GM18505 (cell line): ENCODE data around the gene FARP1.
"Not testable (repeated sequence)": the region's sequence is repeated elsewhere in the genome, so short reads cannot be mapped to it uniquely, and the experiment has no call there.

Source experiments
- ATAC-seq: cut with Tn5 transposase; IDR thresholded peaks from one replicate; pipeline ENCODE4 v1.9.1; 2021; ENCODE audit not compliant: unreplicated experiment
- POLR2A ChIP-seq: IDR thresholded peaks from 4 replicates; pipeline ENCODE4 v1.6.1; 2011; ENCODE audit warnings: borderline replicate concordance; ENCODE audit not compliant: insufficient read depth, insufficient read length; ENCODE audit errors: extremely low read depth

FARP1 gene

DNA sequence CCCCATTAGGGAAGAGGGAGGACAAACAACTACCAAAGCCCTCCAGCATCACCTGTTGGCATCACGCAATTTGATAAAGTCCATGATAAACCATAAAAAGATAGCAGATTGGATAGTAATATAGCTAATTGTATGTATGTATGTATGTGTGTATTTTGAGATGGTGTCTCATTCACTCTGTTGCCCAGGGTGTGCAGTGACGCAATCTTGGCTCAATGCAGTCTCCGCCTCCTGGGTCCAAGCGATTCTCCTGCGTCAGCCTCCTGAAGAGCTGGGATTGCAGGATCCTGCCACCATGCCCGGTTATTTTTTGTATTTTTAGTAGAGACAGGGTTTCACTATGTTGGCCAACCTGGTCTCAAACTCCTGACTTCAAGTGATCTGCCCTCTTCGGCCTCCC is 108.8 kb downstream of the FARP1 start:
- no peak for ATAC-seq
- TF ChIP-seq POLR2A, result no peak

DNA sequence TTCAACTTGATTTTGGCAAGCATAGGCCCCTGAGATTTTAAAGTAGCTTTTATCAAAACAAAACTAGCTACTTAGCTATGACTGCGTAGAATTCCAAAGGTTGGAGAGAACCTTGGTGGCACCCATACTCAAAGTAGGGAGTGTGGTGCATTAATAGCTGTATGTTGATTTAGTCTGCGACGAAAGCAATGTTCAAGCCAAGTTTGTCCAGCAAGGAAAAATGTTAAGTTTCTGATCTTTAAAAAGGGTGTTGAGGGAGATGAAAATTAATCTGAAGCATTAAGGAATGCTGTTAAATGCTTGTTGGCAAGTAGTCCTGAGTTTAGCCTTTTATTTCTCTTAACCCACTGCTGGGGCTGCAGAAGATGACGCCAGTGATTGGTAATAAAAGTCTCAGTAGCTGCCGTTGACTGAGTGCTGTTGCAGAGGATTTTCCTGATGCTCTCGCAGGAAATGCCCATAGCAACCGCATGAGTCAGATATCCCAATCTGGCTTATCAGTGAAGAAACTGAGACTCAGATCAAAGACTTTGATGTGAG is 110.1 kb downstream of the FARP1 start:
- no peak for TF ChIP-seq POLR2A
- no peak for ATAC-seq

DNA sequence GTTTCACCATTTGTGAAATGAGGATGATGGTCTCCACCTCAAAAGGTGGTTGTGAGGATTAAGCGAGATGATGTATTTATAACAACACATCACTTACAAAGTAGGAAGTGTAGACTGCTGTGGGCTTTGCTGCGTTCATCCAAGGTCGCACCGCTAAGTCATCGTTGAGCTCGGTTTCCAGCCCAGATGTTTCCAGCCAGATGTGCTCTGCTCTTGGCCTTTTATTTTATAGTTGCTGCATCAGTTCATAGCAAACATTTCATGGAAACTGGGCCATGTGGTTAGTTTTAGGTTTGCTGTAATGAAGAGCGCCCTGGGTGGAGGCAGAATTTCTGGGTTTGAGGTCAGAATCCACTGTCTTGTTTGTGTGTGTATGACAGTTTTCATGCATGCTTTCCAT is 110.6 kb downstream of the FARP1 start:
- ATAC-seq, result no peak
- TF ChIP-seq POLR2A, result no peak

DNA sequence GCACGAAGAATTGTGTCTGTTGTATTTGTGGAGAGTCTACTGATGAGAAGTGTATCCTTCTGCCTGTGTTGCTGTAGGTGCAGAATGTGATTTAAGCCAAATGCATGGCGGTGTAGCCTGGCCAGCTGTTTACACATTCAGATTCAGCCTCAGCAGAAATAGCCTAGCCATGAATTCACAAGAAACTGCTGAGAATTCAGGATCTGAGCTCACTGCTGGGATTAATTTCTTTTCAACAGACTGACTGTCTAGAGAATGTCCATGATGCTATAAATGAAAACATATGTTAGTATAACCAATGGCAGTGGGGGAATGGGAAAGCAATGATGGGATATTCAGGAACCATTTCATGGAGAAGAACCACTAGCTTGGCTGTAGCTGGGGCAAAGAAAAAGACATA is 111.6 kb downstream of the FARP1 start:
- ATAC-seq, result no peak
- no peak for TF ChIP-seq POLR2A

DNA sequence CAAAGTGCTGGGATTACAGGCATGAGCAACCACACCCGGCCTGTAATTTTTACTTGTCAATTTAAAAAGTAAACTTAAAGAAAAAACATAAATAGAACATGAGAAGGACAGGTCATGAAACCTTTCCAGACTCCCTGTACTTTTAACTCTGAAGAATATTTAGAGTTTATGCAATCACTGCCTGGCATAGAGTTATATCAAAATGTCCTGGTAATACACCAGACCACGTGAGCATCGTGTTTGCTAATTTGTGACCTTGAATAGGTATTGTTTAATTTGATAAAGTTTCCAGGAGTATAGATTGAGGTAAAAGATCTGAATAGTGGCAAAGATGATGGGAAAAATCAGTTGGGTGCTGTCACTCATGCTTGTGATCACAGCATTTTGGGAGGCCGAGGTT is 115.3 kb downstream of the FARP1 start:
- no peak for TF ChIP-seq POLR2A
- no peak for ATAC-seq

DNA sequence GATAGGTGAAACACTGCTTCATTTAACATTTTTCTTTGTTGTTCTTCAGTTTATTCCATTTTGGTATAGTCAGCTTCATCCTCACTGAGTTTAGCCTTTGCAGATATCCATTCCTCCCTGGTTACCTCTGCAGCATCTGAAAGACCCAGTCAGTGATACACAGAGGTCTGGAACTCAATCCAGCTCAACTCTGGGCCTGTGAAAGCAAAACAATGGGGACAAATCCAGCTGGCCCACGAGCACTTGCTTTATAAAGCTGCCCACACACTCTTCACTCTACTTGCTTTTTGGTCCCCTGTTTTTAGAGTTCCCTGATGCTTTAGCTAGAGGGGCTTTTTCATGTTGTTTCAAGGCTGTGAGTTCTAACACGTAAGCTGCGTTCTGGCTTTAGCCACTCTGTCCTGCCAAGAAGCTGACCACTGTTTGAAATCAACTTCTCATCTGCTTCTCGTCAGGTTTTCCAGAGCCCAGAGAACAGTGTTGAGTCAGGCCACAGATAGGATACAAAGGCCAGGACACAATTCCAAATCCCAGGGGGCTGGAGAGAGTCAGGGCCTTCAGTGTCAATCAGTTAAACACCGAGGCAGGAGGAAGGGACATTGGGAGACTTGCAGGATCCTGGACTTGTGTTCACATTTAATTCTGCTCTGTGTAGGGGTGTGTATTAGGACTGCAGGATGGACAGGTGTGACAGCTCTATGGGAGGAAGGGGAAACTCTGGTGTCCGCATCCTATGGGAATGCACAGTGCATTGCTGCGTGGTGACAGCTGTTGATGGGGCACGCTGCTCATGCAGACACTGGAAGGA is 117.7 kb downstream of the FARP1 start:
- TF ChIP-seq POLR2A, result no peak
- no peak for ATAC-seq

DNA sequence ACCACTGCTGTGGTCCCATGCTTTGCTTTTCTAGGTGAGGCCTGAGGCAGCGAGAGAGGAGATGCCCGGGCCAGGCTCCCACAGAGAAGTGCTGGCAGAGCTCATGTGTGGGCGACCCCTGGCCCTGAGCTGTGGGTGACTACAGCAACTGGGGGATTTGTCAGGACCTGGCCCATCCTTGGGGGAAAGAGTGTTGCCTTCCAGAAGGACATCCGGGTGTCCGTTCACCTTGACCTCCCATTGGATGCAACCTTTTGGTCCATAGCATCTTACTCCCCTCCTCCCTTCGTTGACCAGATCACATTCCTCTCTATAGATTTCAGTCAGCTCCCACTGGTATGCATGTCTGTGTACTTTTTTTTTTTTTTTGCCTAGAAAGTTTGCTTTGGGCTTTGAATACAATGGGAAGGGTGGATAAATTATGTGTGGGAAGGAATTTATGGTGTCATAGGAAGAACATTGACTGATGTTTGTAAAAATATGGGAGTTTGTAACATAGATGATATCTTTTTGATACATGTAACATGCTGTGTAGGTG is 118.3 kb downstream of the FARP1 start:
- TF ChIP-seq POLR2A, result no peak
- ATAC-seq, result no peak

DNA sequence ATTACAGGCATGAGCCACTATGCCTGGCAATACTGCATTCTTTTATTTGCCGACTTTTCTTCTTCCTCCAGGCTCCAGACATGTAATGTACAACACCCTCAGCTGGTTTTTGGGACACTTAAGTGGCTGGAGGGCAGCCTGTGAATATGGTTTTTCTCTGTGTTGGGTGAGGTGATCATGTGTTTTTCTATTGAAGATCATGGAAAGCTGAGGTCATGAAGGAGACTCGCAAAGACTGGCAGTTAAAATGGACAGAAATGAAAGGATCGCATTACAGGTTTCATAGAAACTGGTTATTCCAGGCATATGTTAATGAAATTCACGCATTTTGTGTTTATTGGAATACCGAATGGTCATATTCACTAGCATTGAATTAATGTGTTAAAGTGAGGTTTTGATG is 119.4 kb downstream of the FARP1 start:
- no peak for ATAC-seq

DNA sequence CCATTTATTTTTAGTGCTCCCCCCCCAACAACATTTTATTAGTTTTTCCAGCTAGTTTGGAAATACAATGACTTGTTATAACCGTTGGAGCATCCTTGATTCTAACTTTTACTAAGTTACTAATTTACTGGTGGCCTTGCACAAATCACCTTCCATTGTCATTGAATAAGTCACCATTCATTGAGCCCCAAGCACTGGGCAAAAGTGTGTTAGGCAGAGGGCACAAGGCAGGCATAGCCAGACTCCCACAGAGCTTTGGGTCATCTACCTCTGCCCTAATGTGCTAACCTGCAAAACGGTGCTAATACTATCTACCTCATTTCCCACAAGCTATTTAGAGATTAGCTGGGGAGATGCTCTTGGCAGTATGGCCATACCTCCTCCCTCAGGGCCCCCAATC is 120.9 kb downstream of the FARP1 start:
- no peak for ATAC-seq

More for the DNA sequence above, 119.4 kb downstream of the FARP1 start:
- TF ChIP-seq POLR2A, result no peak

DNA sequence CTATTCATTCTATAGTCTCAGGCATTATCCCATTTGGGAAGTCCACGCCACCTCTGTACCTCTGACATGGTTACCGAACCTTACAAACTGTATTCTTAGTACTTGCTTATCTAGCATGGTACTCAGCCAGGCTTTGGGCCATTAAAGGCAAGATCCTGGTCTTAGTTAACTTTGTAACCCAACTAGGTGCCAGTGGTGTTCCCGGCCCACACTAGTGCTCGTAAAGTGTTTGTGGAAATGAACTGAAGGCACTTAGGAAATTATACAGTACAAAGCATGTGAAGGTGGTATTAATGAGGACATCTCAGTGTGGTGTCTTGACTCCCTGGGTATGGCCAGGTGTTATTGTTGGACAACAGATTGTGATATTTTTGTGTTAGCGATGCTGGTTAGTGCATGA is 122.0 kb downstream of the FARP1 start:
- TF ChIP-seq POLR2A, result no peak
- ATAC-seq, result no peak

More for the DNA sequence above, 120.9 kb downstream of the FARP1 start:
- TF ChIP-seq POLR2A, result no peak

DNA sequence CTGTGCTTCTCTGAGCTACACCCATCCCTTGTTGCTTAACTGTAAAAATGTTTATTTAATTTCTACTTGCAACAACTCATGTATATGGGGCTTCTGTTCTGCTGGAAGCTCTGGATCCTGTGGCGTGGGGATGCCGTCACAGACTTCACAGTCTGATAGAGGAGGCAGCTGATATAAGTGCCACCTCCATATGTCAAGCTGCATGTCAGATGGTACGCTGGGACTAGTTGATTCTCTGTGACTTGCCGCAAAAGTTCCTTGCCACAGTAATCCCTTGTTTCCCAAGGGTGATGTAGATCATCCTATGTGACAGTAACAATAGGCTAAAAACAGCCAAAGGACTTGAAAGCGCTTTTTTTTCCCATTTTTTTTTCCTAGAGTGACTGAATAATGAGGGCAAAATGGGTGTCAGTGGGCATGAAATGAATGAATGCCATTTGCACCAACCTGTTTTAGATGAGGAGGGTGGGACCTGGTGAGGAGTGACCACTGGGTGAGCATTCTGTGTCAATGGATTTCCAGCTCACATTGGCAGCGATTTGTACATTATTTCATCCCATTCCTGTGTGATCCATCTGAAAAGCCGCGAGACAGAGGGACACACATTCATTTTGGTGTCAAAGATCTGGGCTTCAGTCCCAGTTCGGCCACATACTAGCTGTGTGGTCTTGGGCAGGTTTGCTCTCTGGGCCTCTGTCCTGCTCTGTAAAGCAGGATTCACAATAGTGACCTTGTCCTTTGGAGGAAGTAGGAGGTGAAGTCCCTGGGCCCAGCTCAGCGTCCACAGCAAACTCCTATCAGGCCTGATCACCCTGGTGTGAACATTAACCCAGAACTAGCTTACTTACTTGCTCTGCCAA is 123.0 kb downstream of the FARP1 start:
- no peak for ATAC-seq
- no peak for TF ChIP-seq POLR2A

DNA sequence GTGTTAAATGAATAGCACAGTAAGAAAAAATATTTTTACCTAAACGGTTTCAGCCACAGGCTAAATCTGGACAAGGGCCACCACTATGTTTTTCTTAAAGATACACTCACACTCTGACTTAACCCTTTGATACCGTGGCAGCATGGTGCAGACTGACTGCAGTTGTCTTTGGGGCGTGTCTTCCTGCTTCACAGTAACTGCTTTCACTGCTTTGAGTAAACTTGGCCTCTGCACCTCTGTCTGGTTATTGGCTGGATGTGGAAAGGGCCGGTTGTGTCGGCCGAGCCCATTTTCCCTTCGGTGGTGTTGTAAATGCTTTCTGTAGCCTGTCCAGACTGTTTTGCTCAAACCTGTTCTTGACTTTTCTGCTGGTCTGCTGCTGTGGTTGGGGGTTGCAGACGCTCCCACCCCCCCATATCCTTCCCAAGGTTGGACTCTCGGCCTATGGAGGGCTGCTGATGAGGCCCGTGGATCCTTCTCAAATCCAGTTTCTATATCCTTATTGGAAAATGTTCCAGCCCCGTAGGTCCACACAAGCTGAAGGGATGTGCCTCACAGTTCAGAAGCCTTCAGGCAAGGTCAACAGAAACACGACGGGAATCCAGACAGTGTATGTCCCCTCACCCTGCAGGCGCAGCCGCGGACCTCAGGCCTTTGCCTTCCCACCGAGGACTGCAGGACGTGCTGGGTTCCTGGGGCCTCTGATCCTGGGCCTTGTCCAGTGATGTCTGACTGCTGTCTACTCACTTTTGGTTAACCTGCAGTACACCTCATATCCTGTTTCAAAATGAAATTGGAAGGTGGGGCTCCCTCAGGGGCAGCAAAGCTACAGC is 124.4 kb downstream of the FARP1 start:
- no peak for TF ChIP-seq POLR2A
- peak; percentile 76 for ATAC-seq

DNA sequence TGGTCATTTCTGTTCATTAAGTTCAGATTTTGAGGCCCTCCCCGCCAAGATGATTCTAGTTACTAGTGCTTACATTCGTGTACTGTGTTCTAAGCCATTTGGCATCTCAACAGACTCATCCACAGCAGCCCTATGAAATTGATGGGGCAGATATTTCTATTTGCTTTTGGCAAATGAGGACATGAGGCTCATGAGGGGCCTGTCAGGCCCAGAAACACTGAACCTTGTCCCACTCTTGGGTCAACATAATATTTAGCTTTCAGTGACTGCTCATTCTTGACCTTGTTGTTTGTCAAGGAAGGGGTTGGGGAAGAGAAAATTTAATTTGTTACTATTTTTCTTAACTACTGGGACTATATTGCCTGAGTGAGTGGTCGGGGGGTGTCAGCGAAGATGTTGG is 126.5 kb downstream of the FARP1 start:
- ATAC-seq, result no peak
- TF ChIP-seq POLR2A, result no peak

DNA sequence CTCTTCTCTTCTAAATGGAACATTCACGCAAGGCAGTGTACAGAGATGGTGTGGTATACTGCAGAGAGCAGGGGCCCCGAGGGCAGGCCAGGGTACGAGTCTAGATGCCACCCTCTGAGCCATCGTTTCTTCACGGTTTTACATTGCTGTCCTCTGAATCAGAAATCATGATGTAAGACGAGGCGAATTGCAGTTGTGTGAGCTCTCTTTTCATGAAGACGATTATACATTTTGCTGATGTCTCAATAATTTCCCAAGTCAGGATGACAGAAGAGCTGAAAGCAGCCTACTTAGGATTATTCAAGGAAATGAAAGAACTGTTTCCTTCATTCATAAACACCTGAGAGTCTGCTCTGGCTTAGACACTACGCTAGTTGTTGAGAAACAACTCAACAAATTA is 127.9 kb downstream of the FARP1 start:
- no peak for ATAC-seq
- no peak for TF ChIP-seq POLR2A

DNA sequence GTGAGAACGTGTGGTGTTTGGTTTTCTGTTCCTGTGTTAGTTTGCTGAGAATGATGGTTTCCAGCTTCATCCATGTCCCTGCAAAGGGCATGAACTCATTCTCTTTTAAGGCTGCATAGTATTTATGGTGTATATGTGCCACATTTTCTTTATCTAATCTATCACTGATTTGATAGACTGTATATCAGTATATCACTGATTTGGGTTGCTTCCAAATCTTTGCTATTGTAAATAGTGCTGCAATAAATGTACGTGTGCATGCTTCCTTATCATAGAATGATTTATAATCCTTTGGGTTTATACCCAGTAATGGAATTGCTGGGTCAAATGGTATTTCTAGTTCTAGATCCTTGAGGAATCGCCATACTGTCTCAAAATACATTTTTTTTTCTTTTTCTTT is 128.8 kb downstream of the FARP1 start:
- ATAC-seq, result not testable (repeated sequence)
